ENCODE results near the gene ARID1A.
"Not testable (repeated sequence)": the region's sequence is repeated elsewhere in the genome, so short reads cannot be mapped to it uniquely, and the experiment has no call there.

Gene ARID1A

GRCh38 chr1:26695356-26696118 lies at the start of gene ARID1A:
Gene ARID1A, plus strand, starts transcription at chr1:26696015. Its CDS starts 389 bp downstream, at chr1:26696404.
- peak; percentile 63 to 96 (median 92) for DNase-seq

DNA sequence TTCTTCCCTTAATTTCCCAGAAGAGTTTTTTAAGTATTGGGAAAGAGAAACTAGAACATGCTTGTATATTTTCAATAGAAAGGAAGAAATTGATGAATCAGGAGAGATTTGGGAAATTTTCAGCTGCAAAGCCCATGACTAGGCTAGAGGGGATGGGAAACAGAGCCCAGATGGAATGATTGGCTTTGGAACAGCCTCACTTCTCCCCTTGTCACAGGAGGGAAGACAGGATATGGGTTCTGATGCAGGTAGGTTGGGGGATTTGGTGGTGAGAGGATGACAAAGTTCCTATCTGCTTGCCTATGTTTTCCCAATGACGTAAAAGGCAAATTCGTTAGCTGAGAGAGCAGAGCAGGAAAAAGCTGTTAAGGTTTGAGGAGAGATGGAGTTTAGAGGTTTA lies 31.0 kb upstream of the ARID1A start:
- no peak for DNase-seq

DNA sequence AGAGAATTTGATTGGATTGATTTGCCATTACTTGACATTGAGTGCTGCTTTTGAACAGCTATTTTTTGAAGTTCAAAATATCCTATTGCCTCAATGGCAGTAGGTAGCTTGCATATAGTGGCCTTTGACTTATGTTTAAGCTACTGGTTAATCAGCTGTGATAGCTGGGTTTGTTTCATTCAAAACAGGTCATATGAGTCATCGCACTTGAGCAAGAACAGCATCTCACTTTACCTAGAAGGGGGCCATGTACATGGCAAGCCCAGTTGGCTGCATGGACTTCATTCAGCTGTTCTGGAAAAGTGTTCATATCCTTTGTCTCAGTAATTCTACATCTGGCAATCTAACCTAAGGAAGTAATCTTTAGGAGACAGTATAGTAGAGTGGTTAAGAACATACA lies 29.0 kb upstream of the ARID1A start:
- no peak for DNase-seq

DNA sequence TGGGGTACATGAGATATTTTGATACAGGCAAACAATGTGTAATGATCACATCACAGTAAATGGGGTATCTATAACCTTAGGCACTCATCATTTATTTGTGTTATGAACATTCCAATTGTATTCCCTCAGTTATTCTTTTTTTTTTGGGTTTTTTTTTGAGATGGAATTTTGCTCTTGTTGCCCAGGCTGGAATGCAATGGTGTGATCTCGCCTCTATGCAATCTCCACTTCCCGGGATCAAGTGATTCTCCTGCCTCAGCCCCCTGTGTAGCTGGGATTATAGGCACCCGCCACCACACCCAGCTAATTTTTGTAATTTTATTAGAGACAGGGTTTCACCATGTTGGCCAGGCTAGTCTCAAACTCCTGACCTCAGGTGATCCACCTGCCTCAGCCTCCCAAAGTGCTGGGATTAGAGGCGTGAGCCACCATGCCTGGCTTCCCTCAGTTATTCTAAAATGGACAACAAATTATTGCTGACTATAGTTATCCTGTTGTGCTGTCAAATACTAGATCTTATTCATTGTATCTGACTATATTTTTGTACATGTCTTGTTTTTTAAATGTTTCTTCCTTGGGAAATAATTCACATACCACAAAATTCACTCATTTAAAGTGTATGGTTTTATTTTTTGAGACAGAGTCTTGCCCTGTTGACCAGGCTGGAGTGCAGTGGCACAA lies 27.6 kb upstream of the ARID1A start:
- DNase-seq, result not testable (repeated sequence)

- peak in 43 of 58 donors; percentile 1 to 65 (median 27) for DNase-seq
Measured at GRCh38 chr1:26677306-26678115, 18.3 kb upstream of the ARID1A start.

DNA sequence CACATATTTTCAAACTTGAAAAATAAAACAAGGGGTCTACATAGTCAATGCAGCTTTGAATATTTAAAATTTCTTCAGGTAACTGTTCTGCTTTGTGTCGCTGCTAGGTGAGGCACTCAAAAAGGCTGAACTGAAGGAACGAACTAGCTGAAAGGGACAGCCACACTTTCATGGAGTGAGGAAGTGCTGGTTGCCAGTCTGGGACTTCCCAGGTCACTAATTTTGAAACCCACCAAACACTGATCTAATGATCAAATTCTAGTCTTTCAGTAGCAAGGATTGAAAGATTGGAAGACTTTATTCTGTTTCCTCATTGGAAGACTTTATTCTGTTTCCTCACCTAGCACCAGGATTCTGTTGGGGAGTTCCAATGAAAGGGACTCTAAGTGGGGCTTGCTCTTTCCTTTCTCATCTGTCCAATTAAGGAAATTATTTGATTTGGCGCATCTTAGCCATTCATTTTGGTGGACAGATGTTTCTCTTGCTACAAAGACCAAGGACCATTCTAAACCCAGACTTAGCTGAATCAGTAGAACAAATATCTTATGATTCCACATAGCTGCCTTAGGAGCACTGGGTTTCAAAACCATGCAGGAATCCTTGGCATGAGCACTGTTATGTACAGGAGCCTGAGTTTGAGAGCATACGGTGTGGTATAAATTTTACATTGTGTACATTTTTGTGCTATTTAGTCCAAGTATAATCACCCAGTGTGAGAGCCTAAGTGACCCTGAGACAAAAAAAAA lies 10.9 kb upstream of the ARID1A start:
- DNase-seq, result no peak

DNA sequence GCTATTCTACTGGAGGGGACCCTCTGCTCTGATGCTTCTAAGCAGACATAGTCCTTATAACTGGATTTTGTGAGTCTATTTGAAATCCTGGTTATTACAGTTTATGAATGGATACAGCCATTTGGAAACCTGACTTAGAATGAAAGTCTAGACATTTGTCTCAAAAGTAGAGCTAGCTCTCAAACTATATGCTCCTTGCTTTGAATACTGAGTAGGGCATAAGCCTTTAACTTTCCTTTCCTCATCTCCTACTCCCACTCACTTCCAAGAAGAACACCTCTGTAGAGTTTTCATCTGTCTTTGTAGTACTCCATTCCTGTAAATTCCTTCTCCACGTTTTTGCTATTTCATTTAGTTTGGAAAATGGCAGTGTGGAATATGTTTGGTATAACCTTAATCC lies 9.0 kb upstream of the ARID1A start:
- DNase-seq, result no peak

GRCh38 chr1:26689504-26689903 lies 6.3 kb upstream of the ARID1A start:
- no peak for DNase-seq

DNA sequence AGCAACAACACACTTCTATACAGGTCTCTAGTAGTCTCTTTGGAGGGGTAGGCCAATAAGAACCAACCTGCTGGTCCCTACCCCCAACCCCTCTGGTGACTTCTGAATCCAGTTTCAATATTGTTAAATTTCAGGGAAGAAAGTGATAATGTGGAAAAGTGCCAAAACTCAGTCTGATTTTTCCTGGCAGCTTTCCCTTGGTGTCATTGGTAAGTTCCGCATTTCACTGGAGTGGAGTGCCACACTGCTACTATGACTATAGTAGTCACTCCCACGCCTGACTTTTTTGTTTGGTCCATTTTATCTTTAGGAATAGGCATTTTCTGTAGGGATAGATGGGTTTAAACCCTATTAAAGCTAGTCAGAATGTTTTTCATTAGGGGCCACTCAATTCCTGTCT lies 5.7 kb upstream of the ARID1A start:
- no peak for DNase-seq

DNA sequence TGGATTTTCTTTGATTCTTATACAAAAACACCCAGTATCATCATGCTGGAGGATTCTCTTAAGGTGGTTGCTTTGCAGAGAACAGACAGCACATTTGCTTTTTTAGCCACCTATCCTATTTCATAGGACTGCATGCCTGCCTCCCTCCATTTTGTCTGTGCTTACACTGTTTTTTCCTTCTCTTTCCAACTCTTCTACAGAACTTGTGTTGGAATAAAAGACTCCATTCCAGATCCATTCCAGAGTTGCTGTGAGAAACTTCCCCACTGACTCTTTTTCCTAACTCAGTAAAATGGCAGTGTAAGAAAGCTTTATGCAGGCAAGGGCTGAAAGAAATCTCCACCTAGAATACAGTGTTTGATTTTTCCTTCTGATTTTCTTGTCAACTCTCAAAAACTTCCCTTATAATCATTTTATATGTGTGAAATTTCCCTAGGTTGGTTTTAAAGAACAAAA lies 5.2 kb upstream of the ARID1A start:
- no peak for DNase-seq

DNA sequence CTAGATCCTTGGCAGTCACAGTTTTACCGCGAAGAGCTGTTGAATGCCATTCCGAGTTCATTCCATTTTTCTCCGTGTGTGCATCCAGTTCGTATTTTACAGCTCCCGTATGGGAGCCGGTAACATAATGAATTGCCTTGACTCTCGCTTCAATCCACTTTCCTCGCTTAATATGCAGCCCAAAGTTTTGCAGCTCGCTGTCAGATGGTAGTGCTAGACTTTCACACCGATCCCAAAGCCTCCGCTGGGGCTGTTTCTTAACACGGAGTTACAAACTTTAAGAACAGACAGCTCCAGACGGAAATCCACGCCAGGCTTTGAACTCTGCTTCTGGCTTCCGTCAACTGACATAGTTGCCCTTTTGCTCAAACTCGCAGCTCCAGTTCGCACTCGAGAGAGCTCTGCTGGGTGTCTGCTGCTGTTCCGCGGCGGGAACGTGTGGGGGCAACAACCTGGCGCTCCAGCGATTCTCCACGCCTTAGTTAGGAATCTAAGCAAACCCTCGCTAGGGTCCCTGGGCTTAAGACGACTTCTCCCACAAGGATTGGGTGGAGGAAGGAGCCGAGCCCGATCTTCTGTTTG lies 3.5 kb upstream of the ARID1A start:
- peak; percentile 36 to 89 (median 77) for DNase-seq

DNA sequence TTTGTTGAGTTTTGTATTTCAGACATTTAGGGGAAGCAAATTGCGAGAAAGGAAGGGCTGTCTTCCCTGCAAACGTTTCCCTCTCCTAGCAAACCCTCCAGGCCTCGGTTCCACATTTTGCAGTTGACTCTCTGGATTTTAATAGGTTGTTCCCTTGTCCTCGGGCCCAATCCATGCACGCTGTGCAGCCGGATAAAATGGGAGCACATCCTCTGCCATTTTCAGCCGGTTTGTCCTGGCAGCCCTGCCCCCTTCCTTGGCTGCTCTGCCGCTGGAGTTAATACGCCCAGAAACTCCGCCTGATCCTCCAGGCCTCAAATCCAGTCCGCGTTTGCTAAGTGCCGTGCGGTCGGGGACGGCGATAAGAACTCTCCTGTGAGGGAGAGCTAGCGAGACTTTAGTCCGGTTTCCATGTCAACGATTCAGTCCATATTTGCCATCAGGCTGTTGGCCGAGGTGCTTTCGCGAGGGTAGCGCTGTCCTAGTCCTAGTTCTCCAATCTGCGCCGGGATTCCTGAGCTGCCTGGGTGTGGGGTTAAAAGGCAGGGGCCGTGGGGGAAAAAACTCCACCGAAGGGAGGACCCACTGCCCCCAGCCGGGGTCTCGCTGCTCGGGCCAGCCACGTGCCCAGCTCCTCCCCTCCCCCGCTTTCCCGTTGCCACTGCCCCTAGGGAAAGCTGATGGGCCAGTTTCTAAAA lies 2.9 kb upstream of the ARID1A start:
- DNase-seq, result peak; percentile 69 to 97 (median 90)

DNA sequence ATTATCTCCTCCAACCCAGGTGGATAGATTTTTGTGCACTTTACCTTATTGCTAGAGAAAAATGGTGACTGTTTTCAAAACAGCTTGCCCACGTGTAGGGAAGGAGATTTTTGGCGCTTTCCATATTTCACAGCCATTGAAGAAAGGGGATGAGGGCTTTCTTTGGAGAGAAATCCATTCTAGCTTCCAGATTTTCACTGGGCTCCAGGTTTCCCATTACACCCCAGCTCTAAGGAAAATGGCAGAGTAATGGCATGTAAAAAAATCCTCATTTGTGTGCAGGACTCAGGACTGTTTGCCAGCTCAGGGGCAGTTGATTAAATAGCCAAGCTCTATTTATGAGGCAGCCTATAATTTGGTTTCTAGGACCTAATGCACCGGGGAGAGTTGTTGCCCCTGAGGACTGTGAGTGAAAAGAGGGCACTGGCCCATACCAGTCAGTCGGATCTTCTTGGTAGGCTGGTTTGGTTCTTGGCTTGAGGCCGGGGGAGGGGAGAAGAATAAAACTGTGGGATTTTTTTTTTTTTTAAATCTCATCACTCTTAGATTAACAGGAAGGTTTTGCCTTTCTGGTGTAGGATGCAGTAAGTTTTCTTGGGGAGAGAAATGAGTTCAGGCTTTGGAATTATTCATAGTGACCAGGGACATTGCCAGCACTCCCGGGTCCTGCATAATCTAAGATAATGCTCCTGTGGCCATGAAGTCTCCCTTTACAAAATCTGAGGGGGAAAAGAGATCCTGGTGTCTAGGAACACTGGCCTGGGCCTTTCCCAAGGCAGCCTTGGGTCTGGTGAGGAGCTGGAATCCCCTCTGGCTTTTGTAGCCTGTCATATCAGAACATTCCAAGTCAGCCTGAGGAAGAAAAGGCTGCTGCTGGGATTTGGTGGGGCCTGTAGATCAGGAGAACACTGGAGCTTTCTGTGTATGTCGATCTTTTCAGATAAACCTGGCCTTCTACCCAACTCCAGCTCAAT lies 1.9 kb upstream of the ARID1A start:
- no peak for DNase-seq

- no peak for DNase-seq
Measured at GRCh38 chr1:26694638-26695355, 1.0 kb upstream of the ARID1A start.

DNA sequence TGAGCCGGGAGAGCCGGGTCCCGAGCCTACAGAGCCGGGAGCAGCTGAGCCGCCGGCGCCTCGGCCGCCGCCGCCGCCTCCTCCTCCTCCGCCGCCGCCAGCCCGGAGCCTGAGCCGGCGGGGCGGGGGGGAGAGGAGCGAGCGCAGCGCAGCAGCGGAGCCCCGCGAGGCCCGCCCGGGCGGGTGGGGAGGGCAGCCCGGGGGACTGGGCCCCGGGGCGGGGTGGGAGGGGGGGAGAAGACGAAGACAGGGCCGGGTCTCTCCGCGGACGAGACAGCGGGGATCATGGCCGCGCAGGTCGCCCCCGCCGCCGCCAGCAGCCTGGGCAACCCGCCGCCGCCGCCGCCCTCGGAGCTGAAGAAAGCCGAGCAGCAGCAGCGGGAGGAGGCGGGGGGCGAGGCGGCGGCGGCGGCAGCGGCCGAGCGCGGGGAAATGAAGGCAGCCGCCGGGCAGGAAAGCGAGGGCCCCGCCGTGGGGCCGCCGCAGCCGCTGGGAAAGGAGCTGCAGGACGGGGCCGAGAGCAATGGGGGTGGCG lies 371 bp downstream of the ARID1A start:
- peak in 6 of 58 donors; percentile 38 to 65 (median 52) for DNase-seq

DNA sequence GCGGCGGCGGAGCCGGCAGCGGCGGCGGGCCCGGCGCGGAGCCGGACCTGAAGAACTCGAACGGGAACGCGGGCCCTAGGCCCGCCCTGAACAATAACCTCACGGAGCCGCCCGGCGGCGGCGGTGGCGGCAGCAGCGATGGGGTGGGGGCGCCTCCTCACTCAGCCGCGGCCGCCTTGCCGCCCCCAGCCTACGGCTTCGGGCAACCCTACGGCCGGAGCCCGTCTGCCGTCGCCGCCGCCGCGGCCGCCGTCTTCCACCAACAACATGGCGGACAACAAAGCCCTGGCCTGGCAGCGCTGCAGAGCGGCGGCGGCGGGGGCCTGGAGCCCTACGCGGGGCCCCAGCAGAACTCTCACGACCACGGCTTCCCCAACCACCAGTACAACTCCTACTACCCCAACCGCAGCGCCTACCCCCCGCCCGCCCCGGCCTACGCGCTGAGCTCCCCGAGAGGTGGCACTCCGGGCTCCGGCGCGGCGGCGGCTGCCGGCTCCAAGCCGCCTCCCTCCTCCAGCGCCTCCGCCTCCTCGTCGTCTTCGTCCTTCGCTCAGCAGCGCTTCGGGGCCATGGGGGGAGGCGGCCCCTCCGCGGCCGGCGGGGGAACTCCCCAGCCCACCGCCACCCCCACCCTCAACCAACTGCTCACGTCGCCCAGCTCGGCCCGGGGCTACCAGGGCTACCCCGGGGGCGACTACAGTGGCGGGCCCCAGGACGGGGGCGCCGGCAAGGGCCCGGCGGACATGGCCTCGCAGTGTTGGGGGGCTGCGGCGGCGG lies 1.0 kb downstream of the ARID1A start:
- DNase-seq, result peak in 19 of 58 donors; percentile 10 to 48 (median 33)

DNA sequence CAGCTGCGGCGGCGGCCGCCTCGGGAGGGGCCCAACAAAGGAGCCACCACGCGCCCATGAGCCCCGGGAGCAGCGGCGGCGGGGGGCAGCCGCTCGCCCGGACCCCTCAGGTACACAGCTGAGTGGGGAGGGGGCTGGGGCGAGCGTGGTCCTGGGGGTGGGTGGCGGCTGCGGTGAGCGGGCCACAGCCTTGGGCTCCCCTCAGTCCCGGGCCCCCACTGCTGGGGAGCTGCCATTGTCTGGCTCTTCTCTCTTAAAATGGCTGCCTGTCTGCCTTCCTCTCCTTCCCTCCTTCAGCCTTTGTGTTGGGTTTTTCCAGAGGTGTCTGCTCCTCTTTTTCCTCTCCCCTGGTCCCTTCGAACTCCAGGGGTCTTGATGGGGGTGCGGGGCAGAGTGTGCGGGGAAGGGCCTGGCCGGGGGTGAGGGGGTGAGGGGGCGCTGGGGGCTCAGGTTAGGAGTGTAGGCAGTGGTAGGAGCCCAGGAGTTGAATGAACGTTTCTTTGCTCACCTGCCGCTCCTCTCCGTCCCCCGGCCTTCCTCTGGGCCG lies 1.7 kb downstream of the ARID1A start:
- peak in 2 of 58 donors; percentile 20 to 29 for DNase-seq
